ENCODE data around the gene PPP2R5E.

Gene PPP2R5E

GRCh38 chr14:63421226-63421625, 122.0 kb downstream of the PPP2R5E start:
- Histone ChIP-seq H3K36me3 (ENCODE audit: control insufficient read depth, insufficient read depth, low read length) (peaks cover 2% of the 10 kb centered on the region), H3K4me3 (replicated peaks; ENCODE audit: low read depth, low read length) (no peak overlapping the region), H3K27me3 (replicated peaks; ENCODE audit: control insufficient read depth, insufficient read depth, low read length) (no peaks in the 10 kb centered on the region)
- DNase-seq (ENCODE audit: extremely low read depth, insufficient read length) = no peak
- TF ChIP-seq CTCF (IDR thresholded peaks at IDR 0.05; ENCODE audit: insufficient read depth, low read length, poor library complexity, severe bottlenecking) = no peak

- H3K27me3 ChIP-seq (replicated peaks; ENCODE audit: control insufficient read depth, insufficient read depth, low read length) = no peaks in the 10 kb centered on the region
- DNase-seq (ENCODE audit: extremely low read depth, insufficient read length) = no peak
- no peak overlapping the region for H3K4me3 ChIP-seq (replicated peaks; ENCODE audit: low read depth, low read length)
- TF ChIP-seq CTCF (IDR thresholded peaks at IDR 0.05; ENCODE audit: insufficient read depth, low read length, poor library complexity, severe bottlenecking) = no peak
- peaks cover 2% of the 10 kb centered on the region for H3K36me3 ChIP-seq (ENCODE audit: control insufficient read depth, insufficient read depth, low read length)
Measured at GRCh38 chr14:63418020-63418419, 125.2 kb downstream of the PPP2R5E start.

GRCh38 chr14:63413009-63413408, 130.2 kb downstream of the PPP2R5E start:
- no peaks in the 10 kb centered on the region for H3K27me3 ChIP-seq (replicated peaks; ENCODE audit: control insufficient read depth, insufficient read depth, low read length)

GRCh38 chr14:63406333-63406732, 136.8 kb downstream of the PPP2R5E start:
- no peaks in the 10 kb centered on the region for H3K27me3 ChIP-seq (replicated peaks; ENCODE audit: control insufficient read depth, insufficient read depth, low read length)
- DNase-seq (ENCODE audit: extremely low read depth, insufficient read length) = no peak
- no peak for TF ChIP-seq CTCF (IDR thresholded peaks at IDR 0.05; ENCODE audit: insufficient read depth, low read length, poor library complexity, severe bottlenecking)
- no peak overlapping the region for H3K4me3 ChIP-seq (replicated peaks; ENCODE audit: low read depth, low read length)
- peaks cover 3% of the 10 kb centered on the region for H3K36me3 ChIP-seq (ENCODE audit: control insufficient read depth, insufficient read depth, low read length)

More at GRCh38 chr14:63413009-63413408, 130.2 kb downstream of the PPP2R5E start:
- peaks cover 3% of the 10 kb centered on the region for H3K36me3 ChIP-seq (ENCODE audit: control insufficient read depth, insufficient read depth, low read length)
- H3K4me3 ChIP-seq (replicated peaks; ENCODE audit: low read depth, low read length) = no peak overlapping the region
- no peak for DNase-seq (ENCODE audit: extremely low read depth, insufficient read length)
- no peak for TF ChIP-seq CTCF (IDR thresholded peaks at IDR 0.05; ENCODE audit: insufficient read depth, low read length, poor library complexity, severe bottlenecking)

- DNase-seq (ENCODE audit: extremely low read depth, insufficient read length) = no peak
- H3K36me3 ChIP-seq (ENCODE audit: control insufficient read depth, insufficient read depth, low read length) = peaks cover 3% of the 10 kb centered on the region
- H3K27me3 ChIP-seq (replicated peaks; ENCODE audit: control insufficient read depth, insufficient read depth, low read length) = no peaks in the 10 kb centered on the region
- H3K4me3 ChIP-seq (replicated peaks; ENCODE audit: low read depth, low read length) = no peak overlapping the region
- no peak for TF ChIP-seq CTCF (IDR thresholded peaks at IDR 0.05; ENCODE audit: insufficient read depth, low read length, poor library complexity, severe bottlenecking)
Measured at GRCh38 chr14:63405715-63406114, 137.5 kb downstream of the PPP2R5E start.

- no peak overlapping the region for H3K4me3 ChIP-seq (replicated peaks; ENCODE audit: low read depth, low read length)
- no peak for DNase-seq (ENCODE audit: extremely low read depth, insufficient read length)
- no peaks in the 10 kb centered on the region for H3K27me3 ChIP-seq (replicated peaks; ENCODE audit: control insufficient read depth, insufficient read depth, low read length)
- TF ChIP-seq CTCF (IDR thresholded peaks at IDR 0.05; ENCODE audit: insufficient read depth, low read length, poor library complexity, severe bottlenecking) = no peak
- H3K36me3 ChIP-seq (ENCODE audit: control insufficient read depth, insufficient read depth, low read length) = no peaks in the 10 kb centered on the region
Measured at GRCh38 chr14:63404906-63405305, 138.3 kb downstream of the PPP2R5E start.
